Mucosa of rectum (tissue), 2 donors: ENCODE results near the gene LARGE2.

ENCODE experiments used
- H3K27ac ChIP-seq, 2 donors: one replicate each; pipeline ENCODE4 v1.7.0; 2013; ENCODE audit warnings: inconsistent platforms in 2 of 2, low read depth in 2 of 2, low read length in 2 of 2
- H3K27me3 ChIP-seq, 2 donors: one replicate each; pipeline ENCODE4 v1.7.0; 2013; ENCODE audit warnings: low read length in 2 of 2; ENCODE audit not compliant: control insufficient read depth in 2 of 2, insufficient read depth in 2 of 2
- H3K36me3 ChIP-seq, 2 donors: one replicate each; pipeline ENCODE4 v1.7.0; 2013; ENCODE audit warnings: low read length in 2 of 2; ENCODE audit not compliant: control insufficient read depth in 2 of 2, insufficient read depth in 2 of 2
- H3K4me1 ChIP-seq, 2 donors: one replicate each; pipeline ENCODE4 v1.7.0; 2013; ENCODE audit warnings: low read length in 2 of 2, mild to moderate bottlenecking in 1 of 2; ENCODE audit not compliant: control insufficient read depth in 2 of 2, insufficient read depth in 2 of 2
- H3K4me3 ChIP-seq, 2 donors: one replicate each; pipeline ENCODE4 v1.7.0; 2013; ENCODE audit warnings: low read length in 2 of 2
- H3K9ac ChIP-seq, 2 donors: one replicate each; pipeline ENCODE4 v1.7.0; 2013; ENCODE audit warnings: low read length in 2 of 2, low read depth in 1 of 2, mild to moderate bottlenecking in 1 of 2
- H3K9me3 ChIP-seq, 2 donors: one replicate each; pipeline ENCODE4 v1.7.0; 2013; ENCODE audit warnings: low read length in 2 of 2; ENCODE audit not compliant: control insufficient read depth in 2 of 2
- donor health status: healthy.
- donor health status: Normal muscosa, but diverticular disease.

LARGE2 gene

DNA sequence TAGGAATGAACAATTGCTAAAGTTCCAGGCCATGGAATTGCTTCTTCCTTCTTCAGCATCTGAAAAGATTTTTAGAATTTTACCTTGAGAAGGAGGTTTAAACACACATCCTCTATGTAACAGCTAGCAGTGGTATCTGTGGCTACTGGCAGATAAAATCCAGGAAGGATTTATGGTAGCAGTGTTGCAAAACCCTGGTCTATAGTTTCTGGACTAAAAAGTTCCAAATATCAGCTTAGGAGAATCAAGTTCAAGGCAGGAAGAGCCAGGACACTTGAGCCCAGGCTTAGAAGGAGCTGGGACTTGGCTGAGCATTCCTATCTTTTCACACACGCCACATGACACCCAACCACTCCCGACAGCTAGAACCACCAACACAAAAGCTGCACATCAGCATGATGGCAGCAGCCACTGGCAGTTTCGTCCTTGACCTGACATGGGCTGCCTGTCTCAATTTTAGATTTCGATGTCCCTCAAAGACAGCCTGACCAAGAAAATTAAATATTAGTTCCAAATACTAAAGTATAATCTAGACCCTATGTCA lies 14.1 kb downstream of the LARGE2 start:
- H3K9ac ChIP-seq: no peak overlapping the region
- no peaks in the 10 kb centered on the region for H3K4me1 ChIP-seq
- H3K27me3 ChIP-seq: no peaks in the 10 kb centered on the region
- H3K9me3 ChIP-seq: no peaks in the 10 kb centered on the region
- H3K27ac ChIP-seq: no peak overlapping the region
- H3K4me3 ChIP-seq: no peak overlapping the region
- peaks cover 30 to 38% of the 10 kb centered on the region in 2 donors for H3K36me3 ChIP-seq

- no peaks in the 10 kb centered on the region for H3K9me3 ChIP-seq
- H3K4me1 ChIP-seq: no peaks in the 10 kb centered on the region
- H3K27ac ChIP-seq: no peak overlapping the region
- no peak overlapping the region for H3K4me3 ChIP-seq
- H3K36me3 ChIP-seq: peaks cover 23 to 42% of the 10 kb centered on the region in 2 donors
- H3K27me3 ChIP-seq: no peaks in the 10 kb centered on the region
- H3K9ac ChIP-seq: no peak overlapping the region
These were observed 15.5 kb downstream of the LARGE2 start for GRCh38 chr11:45937916-45938315.

- no peaks in the 10 kb centered on the region for H3K27me3 ChIP-seq
- no peak overlapping the region for H3K4me3 ChIP-seq
- H3K9ac ChIP-seq: no peak overlapping the region
- peaks cover 19 to 28% of the 10 kb centered on the region in 2 donors for H3K36me3 ChIP-seq
- no peak overlapping the region for H3K27ac ChIP-seq
- H3K9me3 ChIP-seq: no peaks in the 10 kb centered on the region
- no peaks in the 10 kb centered on the region for H3K4me1 ChIP-seq
These were observed 17.4 kb downstream of the LARGE2 start for GRCh38 chr11:45939836-45940235.

- Histone ChIP-seq H3K4me1 (no peaks in the 10 kb centered on the region), H3K27me3 (no peaks in the 10 kb centered on the region), H3K4me3 (no peak overlapping the region), H3K9me3 (no peaks in the 10 kb centered on the region), H3K27ac (no peak overlapping the region), H3K36me3 (peaks cover 17 to 26% of the 10 kb centered on the region in 2 donors), H3K9ac (no peak overlapping the region)
These were observed 18.8 kb downstream of the LARGE2 start for GRCh38 chr11:45941285-45941684.

DNA sequence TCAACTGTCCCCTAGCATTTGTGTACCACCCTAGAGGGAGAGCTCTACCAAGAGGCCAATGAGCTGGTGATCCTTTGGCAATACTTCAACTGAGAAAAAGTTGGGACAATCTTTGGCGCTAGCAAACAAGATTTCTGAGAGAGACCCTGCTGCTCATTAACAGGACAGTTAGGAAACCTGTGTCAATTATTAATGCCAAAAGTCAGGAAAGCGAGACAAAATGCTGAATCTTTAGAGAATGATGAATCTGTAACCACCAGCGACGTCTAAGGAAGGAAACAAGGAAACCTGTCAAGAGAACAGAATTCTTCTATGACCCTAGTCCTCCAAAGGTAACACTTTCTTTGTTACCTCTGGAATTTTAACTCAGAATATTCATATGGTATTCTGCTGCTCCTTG lies 19.9 kb downstream of the LARGE2 start:
- H3K4me3 ChIP-seq: no peak overlapping the region
- no peak overlapping the region for H3K27ac ChIP-seq
- H3K9me3 ChIP-seq: no peaks in the 10 kb centered on the region
- no peak overlapping the region for H3K9ac ChIP-seq
- peaks cover 13 to 23% of the 10 kb centered on the region in 2 donors for H3K36me3 ChIP-seq
- H3K27me3 ChIP-seq: no peaks in the 10 kb centered on the region
- H3K4me1 ChIP-seq: no peaks in the 10 kb centered on the region

GRCh38 chr11:45945397-45945999 lies 23.0 kb downstream of the LARGE2 start:
- no peak overlapping the region for H3K9ac ChIP-seq
- H3K4me1 ChIP-seq: no peaks in the 10 kb centered on the region
- H3K27ac ChIP-seq: no peak overlapping the region
- H3K27me3 ChIP-seq: no peaks in the 10 kb centered on the region
- H3K4me3 ChIP-seq: no peak overlapping the region
- H3K9me3 ChIP-seq: no peaks in the 10 kb centered on the region
- peaks cover 18 to 45% of the 10 kb centered on the region in 2 donors for H3K36me3 ChIP-seq

- H3K36me3 ChIP-seq: peaks cover 24 to 43% of the 10 kb centered on the region in 2 donors
- no peaks in the 10 kb centered on the region for H3K9me3 ChIP-seq
- no peak overlapping the region for H3K9ac ChIP-seq
- no peak overlapping the region for H3K4me3 ChIP-seq
- no peaks in the 10 kb centered on the region for H3K4me1 ChIP-seq
- H3K27ac ChIP-seq: no peak overlapping the region
- no peaks in the 10 kb centered on the region for H3K27me3 ChIP-seq
These were observed 25.4 kb downstream of the LARGE2 start for GRCh38 chr11:45947885-45948284.

DNA sequence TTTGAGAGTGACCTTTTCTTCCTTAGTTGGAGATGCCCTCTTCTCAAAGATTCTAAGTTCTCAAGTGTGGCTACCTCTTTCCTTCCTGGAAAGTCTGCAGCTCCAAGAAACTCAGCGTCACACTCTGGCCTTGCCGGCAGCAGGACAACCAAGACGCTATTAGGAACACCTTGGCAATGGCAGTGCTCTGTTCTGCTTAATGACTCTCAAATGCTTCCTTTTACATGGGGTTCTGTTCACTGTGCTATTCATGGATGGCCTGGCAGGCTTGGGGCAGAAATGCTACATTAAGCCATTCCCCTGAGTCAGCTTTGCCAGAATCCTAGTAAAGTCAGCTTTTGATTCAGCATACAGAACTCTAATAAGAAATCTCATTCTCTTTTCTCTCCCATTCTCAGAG lies 25.9 kb downstream of the LARGE2 start:
- Histone ChIP-seq H3K27ac (no peak overlapping the region), H3K9ac (no peak overlapping the region), H3K27me3 (no peaks in the 10 kb centered on the region), H3K36me3 (peaks cover 28 to 43% of the 10 kb centered on the region in 2 donors), H3K4me3 (no peak overlapping the region), H3K4me1 (no peaks in the 10 kb centered on the region), H3K9me3 (no peaks in the 10 kb centered on the region)

DNA sequence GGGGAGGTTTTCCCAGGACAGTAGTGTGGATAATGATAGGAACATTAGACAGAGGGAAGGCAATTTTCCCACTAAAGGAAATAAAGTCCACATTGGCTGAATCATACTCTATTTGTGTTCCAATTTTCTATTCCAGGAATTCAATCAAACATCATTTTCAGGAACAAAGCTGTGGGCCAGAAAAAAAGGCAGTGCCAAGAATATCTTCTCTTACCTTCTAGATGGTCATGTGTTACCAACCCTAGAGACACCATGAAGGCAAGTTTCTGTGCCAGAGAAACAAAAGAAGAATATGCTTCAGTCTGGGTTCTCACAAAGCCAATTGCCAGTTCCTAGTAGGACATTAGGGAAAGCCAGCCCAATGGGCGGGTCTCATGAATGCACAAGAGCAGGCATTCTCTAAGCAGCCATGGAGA lies 27.5 kb downstream of the LARGE2 start:
- Histone ChIP-seq H3K4me3 (no peak overlapping the region), H3K36me3 (peaks cover 29 to 43% of the 10 kb centered on the region in 2 donors)

DNA sequence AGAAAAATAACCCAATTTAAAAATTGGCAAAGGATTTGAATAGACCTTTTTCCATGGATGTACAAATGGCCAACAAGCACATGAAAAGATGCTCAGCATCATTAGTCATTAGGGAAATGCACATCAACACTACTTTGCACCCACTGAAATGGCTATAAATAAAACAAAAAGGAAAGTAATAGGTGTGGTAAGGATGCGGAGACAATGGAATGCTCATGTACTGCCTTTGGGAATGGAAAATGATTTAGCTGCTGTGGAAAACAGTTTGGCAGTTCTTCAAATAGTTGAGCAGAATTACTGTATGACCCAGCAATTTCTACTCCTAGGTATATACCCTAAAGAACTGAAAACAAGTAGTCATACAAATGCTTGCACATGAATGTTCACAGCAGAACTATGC lies 37.4 kb downstream of the LARGE2 start:
- peaks cover under 1 to 9% of the 10 kb centered on the region in 2 donors for H3K36me3 ChIP-seq
- H3K4me1 ChIP-seq: no peaks in the 10 kb centered on the region
- no peaks in the 10 kb centered on the region for H3K27me3 ChIP-seq
- no peak overlapping the region for H3K27ac ChIP-seq
- no peak overlapping the region for H3K9ac ChIP-seq
- H3K9me3 ChIP-seq: no peaks in the 10 kb centered on the region
- H3K4me3 ChIP-seq: no peak overlapping the region

More for the DNA sequence above, 27.5 kb downstream of the LARGE2 start:
- Histone ChIP-seq H3K9me3 (no peaks in the 10 kb centered on the region), H3K27me3 (no peaks in the 10 kb centered on the region), H3K4me1 (no peaks in the 10 kb centered on the region), H3K27ac (no peak overlapping the region), H3K9ac (no peak overlapping the region)
